Fibroblast of skin of scalp (primary cell): Measurements from ENCODE around the gene DDR2.
"Not testable (repeated sequence)": the region's sequence is repeated elsewhere in the genome, so short reads cannot be mapped to it uniquely, and the experiment has no call there.

Source experiments
- DNase-seq: peaks from one replicate; pipeline ENCODE4 v3.0.0-alpha.2; 2013

DDR2 gene

DNA sequence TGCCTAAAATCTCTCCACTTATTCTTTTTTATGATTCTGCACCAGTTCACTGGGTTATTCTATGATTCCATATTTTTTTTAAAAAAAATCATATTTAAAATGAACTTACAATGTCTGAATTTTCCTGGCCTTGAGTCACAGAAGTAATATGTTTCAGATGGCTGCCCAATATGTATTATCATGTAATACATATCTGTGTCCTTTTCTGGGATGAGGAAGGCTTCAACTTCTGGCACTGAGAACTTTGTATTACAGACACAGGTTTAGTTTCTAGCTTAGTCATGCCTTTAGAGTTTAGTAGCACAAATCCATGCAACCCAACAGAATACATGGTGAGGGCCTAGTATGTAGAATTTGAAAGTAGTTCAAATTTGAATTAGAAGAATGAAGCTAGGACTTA is 150.4 kb downstream of the DDR2 start:
- no peak for DNase-seq

DNA sequence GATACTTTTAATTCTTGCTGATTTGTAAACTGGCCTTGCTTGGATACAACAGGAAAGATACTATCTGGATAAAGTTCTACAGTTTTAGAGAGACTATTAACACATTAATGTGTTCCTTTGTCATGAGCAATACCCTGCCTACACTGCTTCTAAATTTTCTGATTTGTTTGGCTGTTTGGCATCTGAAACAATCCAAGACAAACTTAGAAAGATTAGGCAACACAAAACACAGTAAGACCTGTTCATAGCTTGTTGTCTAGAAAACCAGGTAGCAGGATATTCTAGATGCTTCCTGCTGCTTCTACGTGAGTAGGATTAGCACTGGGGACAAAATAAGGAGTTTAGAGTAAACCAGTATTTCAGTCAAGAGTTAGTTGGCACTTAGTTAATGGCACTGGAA is 152.7 kb downstream of the DDR2 start:
- DNase-seq, result not testable (repeated sequence)

DNA sequence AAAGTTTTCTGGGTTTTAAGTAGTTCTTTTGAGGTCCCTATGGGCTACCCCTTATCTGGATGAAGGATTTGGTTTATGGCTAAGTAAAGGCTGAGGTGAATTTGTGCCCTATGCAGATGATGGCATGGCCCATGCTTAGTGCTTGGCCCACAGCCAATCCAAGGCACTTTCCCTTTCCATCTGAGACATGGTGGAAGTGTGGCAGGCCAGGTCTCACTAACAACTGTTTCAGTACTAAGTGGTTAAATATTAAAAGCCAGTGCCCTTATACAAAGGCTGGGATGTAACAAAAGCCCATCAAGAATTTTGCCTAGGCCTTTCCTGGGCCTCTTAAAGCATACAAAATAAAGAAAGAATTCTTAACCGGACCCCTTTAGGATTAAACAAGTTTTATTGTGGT is 156.5 kb downstream of the DDR2 start:
- not testable (repeated sequence) for DNase-seq

DNA sequence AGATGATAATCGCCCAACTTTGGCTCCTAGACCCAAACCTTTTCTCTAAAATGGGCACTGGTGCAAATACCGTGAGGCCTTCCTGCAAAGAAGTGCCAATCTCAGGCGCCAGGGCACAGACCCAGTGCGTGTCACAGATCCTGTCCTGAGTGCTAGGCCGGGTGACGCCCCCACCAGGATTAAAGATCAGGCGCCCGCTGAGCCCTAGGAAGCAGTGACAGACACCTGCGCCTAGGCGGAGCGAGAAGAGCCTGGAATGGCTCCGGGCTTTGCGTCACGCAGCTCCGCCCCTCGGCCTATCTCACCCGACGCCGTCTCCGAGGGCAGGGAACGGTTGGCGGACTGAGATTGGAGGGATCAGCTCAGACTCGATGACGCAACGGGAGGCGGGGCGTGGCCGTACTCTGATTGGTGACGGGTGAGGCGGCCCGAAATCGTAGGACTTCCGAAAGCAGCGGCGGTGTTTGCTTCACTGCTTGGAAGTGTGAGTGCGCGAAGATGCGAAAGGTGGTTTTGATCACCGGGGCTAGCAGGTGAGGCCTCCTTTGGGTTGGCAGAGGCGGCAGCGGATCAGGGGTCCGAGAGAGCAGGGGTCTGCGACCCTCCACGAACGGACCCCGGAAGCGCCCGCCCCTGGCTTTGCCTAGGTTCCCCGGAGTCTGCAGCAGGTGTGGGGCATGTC is 158.2 kb downstream of the DDR2 start, which contains the start of gene HSD17B7:
HSD17B7 (plus strand) TSS at position 400 of the 682 bp plus-strand sequence; CDS start at position 499, 99 bp downstream.
- peak; percentile 55 for DNase-seq

DNA sequence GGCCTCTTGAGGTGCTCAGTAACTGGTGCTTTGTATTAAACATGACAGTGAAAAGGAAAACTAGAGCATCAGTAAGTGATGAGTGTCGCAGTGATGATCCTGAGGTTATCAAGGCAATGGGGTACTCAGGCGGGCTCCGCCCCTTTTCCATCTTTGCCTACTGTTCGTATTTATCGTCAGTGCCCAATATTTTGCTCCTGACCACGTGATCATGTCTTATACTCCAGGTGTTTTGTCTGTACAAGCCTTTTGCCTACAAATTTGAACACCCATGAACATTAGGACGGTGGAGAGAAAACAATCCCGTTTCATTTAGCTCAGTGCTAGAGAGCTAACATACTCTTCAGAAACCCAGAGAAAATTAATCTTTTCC is 158.7 kb downstream of the DDR2 start:
- DNase-seq, result not testable (repeated sequence)

DNA sequence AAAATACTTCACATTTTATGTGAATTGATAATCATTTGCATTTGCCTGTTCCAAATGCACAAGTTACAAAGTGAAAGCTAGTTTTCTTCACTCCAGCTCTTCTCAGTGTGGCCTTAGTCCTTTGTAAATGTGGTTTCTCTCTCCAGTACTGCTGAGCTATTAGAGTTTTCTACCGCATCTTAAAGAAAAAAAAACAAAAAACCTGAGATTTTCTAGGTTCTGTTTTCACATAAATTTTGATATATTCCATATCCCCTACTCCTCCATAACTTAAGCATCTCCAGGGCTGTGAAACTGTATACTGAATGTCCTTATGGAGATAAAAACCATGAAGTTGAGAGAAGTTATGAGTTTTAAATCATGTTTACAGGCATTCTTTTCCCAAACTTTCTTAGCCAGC is 162.0 kb downstream of the DDR2 start:
- DNase-seq, result not testable (repeated sequence)

DNA sequence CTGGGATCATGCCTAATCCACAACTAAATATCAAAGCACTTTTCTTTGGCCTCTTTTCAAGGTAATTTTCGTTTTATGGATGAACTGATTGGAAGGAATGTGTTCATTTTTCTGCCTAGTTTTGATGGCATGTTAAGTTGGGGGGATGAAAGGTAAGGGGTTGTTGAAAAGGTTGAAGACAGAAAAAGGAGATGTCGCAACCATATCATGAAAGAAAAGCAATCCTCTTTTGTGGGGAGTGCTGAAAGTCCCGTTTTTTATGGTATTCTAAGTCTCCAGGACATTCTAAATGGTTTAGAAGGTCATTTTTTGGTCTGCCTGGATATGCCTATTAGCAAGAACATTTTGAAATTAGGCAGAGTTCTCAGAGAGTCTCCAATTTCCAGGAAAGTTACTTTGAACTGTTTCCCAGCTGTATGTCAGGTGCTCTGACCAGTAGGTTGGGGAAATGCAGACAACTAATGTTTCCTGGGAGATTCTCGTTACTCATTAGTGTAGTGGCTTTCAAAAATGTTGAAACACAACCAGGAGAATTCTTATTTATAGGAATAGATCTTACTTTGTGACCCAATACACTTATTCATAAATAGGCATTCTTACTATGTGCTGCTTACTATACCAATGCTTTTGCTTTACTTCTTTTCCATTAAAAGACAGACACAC is 164.5 kb downstream of the DDR2 start:
- DNase-seq, result not testable (repeated sequence)

DNA sequence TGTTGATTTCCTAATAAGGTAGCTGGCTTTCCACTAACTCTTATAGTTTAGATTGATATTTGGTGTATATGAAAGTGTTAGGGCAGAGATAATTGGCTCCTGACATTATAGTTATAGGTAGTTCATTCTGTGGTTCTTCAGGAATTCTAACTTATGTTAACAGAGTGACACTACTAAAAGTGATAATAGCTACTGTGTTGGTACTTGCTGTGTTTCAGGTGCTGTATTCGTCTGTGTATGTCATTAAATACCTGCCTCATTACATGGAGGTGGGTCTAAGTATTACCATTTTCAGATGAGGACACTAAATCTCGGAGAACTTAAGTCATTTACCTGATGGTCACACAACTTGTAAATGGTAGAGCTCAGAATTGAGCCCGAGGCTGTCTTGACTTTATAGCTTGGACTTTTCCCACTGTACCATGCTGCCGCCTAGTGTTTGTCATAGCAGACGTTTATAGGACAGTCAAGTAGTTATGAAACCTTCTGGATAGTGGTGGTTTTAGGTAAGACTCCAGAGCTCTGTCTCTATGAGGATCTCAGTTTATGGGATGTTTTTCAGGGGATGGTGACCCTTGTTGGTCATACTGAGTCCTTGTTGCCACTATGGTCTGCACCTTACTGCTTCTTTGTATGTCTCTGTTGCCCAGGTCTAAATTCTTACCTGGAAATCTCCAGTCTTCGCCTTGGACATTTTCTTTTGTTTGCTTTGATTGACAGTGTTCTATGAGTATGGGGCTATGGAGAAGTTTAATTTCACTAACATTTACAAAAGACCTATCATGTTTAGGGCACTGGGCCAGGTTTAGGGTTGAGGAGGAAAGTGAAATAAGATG is 167.9 kb downstream of the DDR2 start:
- DNase-seq, result peak; percentile 73

DNA sequence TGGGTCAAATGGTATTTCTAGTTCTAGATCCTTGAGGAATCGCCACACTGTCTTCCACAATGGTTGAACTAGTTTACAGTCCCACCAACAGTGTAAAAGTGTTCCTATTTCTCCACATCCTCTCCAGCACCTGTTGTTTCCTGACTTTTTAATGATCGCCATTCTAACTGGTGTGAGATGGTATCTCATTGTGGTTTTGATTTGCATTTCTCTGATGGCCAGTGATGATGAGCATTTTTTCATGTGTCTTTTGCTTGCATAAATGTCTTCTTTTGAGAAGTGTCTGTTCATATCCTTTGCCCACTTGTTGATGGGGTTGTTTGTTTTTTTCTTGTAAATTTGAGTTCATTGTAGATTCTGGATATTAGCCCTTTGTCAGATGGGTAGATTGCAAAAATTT is 175.2 kb downstream of the DDR2 start:
- not testable (repeated sequence) for DNase-seq

DNA sequence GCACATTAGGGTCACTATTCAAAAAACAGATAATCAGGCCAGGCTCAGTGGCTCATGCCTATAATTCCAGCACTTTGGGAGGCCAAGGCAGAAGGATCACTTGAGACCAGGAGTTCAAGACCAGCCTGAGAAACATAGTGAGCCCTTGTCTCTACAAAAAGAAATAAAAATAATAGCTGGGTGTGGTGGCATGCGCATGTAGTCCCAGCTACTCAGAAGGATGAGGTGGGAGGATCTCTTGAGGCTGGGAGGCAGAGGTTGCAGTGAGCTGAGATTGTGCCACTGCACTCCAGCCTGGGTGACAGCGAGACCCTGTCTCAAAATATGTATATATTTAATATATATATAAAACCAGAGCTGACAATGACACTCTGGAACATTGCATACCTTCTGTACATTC is 180.1 kb downstream of the DDR2 start:
- DNase-seq, result not testable (repeated sequence)

DNA sequence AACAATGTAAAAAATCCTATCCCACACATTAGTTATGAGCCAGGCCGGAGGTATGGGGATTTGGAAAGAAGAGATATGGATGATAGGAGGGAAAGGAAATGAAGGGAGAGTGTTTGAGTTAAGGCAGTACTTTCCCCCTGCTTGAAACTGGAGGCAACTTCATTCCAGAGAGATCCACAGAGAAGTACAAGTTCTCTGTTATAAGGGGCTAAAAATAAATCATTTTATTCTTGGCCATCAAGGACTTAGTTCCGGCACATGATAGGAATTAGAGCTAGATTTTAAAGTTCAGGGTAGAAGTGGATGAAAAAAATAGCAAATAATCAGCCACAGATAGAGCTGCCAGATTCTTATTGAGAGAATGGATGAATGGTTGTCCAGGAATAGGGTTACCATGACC is 185.9 kb downstream of the DDR2 start:
- DNase-seq, result not testable (repeated sequence)

DNA sequence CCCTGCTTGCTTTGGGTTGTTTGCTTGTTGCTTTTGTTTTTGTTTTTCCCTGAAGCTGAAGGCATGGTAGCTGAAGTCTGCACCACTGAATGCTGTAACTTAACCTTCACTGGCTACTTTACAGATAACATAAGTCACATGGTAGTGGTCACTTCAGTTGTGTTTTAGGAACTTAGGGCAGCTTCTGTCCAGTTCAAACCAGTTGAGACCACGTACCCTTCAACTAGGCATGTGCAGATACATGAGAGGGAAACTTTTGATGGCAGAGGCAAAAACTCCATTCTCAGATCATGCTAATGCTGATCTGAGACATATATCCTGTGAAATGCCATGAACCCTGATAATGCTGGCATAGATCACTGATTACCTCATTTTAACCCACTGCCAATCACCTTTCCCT is 186.4 kb downstream of the DDR2 start:
- DNase-seq, result not testable (repeated sequence)

DNA sequence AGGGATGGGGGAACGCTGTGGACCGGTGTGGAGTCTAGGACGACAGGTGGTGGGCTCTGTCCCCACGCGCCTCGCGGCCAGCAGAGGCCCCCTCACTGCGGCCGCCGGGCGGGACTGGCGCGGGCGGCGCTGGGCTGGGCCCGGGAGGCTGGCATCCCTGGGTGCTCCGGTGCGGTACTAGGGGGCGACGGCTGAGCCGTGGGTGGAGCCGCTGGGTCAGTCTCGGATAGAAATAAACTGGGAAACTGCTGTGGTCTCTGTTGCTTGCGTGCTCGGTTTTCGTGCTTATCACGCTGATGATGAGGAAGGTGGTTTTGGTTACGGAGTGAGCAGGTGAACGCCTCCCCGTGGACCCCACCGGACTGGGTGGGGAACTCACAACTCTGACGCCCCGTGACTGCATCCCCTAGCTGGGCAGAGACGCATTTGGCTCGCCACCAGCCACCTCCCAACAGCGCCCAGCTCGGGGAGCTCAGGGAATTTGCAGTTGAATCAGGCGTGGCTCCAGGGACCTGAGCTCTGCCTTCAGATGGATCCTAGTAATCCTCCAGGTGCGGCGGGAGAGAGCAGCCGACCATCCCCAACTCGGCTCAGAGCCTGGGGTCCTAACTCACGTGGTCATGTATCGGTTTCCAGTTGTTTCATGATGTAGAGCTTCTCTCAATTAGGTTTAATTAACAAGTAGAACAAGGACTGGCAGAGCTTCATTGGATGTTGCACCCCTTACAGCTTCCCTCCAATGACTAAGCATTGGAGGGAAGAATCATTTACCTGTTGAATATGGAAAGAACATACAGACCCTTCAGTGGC is 190.3 kb downstream of the DDR2 start:
- DNase-seq, result no peak

DNA sequence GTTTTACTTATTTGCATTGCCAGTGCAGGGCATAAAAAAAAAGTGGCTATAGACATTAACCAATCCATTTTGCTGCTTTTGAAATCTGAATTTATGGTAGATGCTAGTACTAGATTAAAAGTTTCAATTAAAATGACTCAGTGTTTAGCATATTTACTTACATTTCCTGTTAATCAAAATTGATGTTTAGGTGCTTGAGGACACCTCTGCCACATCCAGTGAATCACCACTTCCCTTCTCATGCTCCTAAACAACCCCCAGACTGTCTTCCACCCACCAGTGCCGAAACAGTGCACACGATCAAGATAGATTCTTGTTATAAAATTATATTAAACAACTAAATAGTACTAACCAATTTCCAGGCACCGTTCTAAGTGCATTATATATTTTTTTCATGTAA is 191.0 kb downstream of the DDR2 start:
- DNase-seq, result no peak

DNA sequence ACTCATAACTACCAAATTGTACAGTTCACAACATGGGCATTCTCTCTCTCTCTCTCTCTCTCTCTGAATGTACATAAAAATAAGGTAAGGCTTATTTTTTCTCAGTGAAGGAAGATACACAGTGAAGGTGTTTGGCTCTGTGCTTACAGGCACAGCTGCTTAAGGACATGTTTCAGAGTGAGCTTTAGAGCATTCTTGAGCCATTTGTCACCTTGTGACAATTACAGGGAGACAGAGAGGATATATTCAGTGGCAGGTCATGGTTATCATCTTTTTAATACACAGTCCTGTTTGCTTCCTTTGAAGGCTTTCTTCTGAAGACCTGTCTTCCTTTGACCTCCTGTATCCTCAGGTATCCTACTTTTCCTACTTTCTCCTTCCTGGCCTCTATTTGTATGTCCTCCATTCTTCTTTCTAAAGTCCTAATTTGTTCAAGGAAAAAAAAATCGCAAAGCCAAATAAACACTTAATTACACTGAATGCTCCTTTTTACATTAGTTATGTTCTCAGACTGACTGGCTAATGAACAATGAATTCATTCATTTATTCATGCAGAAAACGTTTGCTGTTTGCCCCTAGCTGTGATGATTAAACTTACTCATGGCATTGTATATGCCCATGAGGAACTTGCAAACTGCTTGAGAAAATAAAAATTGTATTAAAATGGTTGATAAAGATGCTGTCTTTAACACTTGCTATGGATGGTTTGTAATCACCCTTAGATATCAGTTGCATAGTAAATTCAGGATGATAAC is 191.7 kb downstream of the DDR2 start:
- DNase-seq, result no peak

DNA sequence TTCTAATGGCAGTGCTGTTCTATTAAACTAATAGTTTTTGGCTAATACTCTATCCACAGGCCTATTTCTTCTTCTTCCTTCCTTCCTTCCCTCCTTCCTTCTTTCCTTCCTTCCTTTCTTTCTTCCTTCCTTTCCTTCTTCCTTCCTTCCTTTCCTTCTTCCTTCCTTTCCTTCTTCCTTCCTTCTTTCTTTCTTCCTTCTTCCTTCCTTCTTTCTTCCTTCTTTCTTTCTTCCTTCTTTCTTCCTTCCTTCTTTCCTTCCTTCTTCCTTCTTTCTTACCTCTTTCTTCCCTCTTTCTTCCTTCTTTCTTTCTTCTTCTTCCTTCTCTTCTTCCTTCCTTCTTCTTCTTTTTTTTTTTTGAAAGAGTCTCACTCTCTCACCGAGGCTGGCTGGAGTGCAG is 197.0 kb downstream of the DDR2 start:
- no peak for DNase-seq

DNA sequence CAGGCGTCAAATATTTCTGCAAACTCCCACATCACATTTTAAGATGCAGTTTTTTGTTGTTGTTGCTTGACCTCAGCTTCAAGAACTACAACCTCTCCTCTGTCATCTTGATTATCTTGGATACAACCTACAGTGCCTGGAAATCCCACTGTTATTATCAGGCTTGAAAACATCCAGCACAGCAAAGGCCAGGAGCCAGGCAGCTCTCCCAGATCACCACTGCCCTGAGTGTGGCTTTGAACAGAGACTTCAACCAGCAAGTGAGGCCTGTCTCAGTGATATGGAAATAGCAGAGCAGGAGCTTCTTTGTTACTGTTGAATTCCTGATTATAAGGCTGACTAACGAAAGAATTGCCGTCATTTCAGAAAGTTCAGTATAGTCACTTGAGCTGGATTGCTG is 200.2 kb downstream of the DDR2 start:
- no peak for DNase-seq

DNA sequence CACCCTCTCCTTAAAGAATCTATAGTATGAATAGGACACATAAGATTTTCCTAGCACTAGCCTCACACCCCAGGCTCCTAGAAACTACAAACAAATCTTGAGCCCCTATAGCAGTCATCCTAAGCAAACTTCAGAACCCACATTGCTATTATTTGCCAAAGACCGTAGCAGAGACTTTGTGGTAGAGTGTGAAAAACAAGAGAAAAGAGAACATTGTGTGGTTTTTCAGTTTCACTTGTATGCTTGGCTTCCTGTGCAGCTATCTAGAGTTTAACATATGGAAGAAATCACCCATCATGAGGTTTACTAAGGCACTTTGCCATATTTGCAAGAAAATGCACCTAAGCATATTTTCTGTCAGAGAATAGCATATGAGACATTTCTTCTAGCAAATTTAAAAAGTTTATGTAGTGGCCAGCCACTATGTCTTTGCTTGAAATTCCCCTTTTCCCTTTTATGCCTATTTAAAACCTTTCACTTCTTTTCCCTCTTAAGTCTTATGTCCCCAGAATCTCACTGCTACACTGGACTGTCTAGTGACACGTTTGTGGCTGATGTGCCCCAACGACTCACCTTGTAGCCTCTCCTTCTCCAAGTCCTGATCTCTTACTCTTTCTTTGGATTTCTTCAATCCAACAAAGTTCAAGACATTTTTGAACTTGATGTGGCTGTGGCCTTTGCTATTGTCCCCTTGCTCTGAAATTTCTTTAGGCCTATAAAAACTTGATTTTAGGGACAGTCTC is 203.1 kb downstream of the DDR2 start:
- no peak for DNase-seq
